PC-9 (cell line): ENCODE data around the gene NVL.

ENCODE experiments used
- EZH2 ChIP-seq: fragments of 200-600 bp; sonication (generic); IDR thresholded peaks from 2 replicates; pipeline ENCODE4 v1.8.0; 2017; ENCODE audit warnings: antibody characterized with exemption, low read depth
- TF ChIP-seq, protein P1 (sequence below): fragments of 200-600 bp; sonication (generic); conservative IDR thresholded peaks from 2 replicates; pipeline ENCODE4 v1.6.1; 2017; ENCODE audit warnings: mixed run types, antibody characterized with exemption, mild to moderate bottlenecking, moderate library complexity

DNA sequence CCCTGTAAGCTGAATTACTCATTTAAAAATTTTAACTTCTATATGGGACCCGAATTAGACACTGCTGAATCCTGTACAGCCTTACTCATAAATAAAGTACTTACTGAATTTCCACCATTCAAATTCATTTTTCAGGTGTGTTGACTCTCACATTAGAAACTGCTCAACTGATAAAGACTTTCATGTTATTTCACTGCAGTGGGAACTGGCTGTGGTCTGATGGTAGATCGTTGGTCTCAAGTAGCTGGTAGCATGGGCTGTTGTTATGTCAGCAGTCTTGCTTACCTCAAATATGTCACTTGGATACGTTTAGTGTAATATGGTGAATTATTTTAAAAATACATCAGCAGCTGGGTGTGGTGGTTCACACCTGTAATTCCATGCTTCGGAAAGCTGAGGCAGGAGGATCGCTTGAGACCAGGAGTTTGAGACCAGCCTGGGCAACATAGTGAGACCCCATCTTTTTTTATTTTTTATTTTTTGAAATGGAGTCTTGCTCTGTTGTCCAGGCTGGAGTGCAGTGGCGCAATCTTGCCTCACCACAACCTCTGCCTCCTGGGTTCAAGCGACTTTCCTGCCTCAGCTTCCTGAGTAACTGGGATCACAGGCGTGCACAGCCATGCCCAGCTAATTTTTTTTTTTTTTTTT, 136.5 kb downstream of the NVL start:
- TF ChIP-seq, protein P1, sequence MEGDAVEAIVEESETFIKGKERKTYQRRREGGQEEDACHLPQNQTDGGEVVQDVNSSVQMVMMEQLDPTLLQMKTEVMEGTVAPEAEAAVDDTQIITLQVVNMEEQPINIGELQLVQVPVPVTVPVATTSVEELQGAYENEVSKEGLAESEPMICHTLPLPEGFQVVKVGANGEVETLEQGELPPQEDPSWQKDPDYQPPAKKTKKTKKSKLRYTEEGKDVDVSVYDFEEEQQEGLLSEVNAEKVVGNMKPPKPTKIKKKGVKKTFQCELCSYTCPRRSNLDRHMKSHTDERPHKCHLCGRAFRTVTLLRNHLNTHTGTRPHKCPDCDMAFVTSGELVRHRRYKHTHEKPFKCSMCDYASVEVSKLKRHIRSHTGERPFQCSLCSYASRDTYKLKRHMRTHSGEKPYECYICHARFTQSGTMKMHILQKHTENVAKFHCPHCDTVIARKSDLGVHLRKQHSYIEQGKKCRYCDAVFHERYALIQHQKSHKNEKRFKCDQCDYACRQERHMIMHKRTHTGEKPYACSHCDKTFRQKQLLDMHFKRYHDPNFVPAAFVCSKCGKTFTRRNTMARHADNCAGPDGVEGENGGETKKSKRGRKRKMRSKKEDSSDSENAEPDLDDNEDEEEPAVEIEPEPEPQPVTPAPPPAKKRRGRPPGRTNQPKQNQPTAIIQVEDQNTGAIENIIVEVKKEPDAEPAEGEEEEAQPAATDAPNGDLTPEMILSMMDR, result no peak
- TF ChIP-seq EZH2, result no peak
